Fibroblast of skin of back (primary cell): ENCODE measurements around the gene TXNRD3.

Experiments used
- DNase-seq: peaks from one replicate; pipeline ENCODE4 v3.0.0-alpha.2; 2013

TXNRD3 gene

DNA sequence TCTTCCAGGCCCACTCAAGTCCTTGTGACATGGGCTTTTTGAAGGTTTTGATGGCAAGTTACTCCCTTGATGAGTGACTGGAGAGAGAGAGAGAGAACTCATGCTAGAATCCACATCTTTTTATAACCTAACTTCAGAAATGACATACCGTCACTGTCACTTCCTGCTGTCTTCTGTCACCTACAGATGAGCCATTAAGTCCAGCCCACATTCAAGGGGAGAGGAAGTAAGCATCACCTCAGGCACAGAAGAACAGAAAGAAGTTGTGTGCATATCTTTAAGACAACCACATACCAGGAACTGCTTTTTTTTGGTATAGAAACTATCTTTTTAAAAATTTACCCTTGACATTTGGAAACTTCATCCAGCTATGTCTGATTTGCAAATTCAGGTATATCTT is 16.6 kb upstream of the TXNRD3 start:
- no peak for DNase-seq

DNA sequence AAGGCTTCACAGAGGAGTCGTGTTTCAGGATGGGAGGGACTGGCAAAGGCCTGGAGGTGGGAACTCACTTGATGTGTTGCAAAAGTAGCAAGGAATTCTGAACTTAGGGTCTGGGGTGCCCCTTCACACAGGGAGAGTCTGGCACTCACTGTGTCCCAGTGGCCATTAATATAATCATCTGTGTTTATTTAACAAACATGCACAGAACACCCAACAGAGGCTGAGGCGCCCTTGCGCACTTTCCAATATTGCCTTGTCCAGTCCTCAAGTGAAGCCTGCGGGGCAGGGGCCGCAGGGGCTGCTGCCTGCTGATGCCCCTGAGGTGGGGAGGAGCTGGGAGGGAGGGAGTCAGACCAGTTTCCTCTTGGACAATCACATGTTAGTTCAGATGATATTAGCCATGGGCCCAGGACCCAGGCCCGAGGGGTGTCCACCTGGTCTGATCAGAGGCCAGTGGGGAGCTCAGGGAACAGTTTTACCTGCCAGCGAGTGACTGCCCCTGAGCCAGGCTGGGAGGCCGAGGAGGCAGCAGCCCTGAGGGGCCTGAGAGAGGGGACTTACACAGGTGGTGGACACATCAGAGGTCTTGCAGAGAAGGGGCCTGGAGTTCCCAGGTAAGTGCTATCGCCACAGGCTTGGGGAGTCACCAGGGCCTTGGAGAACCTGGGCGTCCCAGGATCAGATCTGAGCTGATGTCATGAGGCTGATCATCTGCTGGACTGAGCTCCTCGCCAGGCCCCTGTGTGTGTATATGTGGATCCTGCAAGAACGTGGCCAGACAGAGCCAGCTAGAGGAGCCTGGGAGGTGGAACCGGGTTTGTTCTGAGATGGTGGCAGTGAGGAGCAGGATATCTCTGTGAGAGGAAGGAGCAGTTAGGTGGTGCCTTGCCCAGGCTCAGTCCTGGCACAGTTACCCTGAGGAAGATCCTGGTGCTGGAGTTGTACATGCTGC is 13.8 kb upstream of the TXNRD3 start:
- DNase-seq: no peak

DNA sequence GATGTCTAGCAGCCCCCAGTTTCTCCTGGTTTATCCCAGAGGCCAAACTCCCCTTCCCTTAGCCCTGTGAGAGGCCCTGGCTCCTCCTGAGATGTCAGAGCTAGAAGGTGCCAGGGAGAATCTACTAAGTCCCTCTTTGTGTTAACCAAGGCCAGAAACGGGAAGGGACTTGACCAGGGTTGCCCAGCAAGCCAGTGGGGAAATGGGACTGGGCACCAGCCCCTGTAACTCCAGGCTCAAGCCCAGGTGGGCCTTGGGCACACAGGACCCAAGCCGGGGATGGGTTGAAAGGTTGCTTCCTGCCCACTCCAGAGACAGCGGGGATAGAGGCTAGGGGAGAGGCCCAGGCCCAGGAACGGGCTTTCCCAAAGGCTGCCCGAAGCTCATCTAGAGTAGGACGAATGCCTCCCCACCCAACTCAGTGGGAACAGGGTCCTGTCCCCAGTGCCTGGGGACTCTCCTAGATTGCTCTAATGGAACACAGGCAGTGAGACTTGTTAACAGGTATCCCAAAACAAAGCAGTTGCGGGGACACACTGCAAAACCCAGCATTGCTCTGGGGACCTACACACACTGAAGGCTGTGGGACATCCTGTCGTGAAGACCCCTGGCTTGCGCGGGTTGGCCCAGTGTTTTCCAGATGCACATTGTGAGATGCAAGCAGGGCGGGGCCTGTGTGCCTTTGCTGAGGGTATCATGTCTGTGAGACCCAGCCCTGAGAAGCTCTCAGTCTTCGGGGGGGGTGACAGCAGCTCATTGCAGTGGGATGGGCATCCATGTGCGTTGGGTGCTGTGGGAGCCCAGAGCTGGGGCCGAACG is 12.9 kb upstream of the TXNRD3 start:
- DNase-seq: no peak

DNA sequence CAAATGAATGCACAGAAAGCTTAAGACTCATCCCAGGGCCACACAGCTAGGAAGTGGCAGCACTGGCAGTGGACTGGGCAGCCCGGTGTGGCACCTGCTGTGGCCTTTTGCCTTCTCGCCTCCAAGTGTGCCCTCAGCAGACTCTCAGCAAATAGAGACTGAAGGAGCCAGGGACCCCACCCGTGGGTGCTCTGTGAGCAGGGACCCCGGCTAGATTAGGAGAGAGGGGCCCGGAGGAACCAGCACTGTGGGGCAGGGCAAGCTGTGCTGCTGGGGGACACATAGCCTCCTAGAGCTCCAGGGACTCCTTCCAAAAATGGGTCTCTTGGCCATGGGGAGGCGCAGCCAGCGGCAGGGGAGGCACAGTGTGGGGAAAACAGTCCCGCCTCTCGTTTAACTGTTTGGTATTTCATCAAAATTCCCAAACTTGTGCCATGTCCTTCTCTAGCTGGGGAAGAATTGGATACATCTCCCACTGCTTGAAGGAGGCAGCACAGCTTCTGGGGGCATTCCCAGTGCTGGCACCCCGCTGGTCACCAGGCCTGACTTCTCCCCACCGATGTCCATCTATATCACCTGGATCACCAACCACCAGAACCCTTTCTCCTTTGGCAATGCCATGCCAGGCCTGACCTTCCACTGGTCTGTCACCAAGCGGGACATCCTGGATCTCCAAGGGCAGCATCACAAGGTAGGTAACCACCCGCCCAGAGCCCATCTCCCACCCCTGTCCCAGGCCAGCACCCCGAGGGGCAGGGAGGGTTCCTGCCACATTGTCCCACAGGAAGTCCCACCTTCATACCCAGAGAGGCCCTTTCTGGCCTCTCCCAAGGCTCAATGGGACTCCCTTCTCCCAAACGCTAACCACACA is 12.0 kb upstream of the TXNRD3 start:
- DNase-seq: no peak

DNA sequence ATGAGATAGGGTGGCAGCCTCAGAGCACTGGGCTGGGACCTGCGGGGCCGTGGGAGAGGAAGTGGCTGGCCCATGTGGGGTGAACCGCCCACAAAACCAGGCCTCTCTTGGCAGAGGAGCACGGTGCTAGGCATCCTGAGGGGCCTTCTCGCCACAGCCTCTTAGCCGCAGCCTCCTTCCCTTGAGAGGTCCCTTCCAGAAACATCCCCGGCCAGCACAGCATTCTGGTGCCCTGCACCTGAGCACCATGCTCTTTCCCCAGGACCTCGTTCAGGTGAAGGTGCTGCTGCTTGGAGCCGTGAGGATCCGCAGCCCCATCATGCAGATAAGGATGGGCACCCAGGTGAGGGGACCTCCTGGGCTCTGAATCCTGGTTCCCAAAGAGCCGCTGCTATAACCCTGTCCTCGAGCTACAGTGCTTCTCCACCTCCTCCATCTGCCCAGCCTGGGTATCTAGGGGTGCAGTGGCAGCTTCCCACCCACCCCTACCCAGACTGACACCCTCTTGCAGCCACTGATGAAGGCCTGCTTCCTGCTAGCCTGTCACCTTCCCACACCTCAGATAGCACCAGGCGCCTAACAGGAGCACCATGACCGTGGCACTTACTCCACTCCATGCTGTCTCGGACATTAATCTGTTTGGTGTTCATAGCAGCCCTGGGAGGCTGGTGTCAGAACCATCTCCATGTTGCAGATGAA is 11.2 kb upstream of the TXNRD3 start:
- no peak for DNase-seq

DNA sequence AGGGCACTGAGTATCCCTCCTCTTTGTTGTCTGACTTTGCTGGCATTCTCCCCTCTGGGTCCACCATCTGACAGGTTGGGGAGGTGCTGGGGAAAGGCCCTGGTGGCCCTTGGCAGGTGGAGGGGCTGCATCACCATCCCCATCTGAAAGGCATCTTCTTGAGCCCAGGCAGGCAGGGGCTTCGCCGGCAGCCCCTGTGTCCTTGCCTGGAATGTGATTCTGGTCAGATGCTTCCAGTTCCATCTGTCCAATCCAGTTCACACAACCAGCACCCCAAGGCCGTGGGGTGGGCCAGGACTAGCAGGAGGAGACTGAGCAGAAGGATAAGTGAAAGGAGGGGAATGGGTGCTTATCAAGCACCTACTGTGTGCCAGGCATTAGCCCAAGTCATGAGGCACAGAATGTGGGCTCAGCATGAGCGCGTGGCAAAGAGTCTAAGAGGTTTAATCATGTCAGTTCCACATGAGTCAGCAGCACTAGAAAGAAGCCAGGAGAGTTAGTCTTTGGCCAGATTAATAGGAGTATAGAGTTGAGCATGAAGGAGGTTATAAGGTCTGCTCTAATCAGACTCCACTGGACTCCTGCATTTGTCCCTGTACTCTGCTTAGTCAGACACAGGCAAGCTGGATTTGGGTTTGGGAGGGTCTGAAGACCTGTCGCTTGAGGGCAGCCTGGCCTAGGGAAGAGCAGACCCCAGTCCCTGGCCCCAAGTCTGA is 10.5 kb upstream of the TXNRD3 start:
- no peak for DNase-seq

DNA sequence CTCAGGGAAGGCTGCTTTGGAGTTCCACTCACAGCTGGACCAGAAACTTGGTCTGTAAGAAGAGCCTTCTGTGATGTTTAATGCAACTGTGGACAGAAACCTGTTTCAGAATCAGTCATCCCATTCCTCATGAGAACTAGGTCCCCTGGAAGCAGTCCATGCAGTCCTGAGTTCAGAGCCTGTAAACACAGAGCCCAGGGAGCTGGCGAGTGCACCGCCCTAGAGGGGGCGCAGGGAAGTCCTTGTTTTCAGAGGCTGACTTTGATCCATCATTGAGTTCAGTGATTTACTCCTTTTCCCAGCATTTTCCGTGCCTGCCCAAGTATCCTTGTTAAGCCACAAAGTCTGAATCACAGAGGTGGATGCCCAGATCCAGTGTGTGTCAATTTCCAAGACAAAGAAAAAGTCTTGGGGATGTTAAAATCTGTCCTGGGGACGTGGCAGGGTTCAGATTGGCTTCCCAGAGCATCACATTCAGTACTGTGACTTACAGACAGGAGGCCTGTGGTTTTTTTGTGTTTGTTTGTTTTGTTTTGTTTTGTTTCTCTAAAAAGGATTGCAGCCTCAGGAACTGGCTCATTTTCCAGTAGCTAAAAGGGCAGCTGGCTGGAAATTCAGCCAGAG is 9.8 kb upstream of the TXNRD3 start:
- DNase-seq: no peak

DNA sequence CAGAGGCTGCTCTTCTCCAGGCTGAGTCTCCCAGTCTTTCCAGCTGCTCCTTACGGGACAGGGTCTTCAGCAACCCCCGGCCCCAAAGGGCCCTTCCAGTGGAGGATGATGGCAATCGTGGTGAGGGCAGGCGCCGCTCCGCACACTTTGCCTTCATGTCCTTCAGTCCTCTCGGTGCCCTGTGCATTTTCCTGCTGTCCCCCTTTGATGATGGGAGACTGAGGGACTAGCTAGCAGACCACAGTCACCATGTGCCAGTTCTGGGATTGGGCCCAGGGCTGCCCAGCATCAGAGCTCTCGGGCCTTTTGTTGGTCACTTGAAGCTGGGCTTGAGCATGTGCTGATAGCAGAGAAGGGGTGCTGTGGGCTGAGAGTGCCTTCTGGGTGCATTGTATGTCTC is 8.8 kb upstream of the TXNRD3 start:
- DNase-seq: no peak

DNA sequence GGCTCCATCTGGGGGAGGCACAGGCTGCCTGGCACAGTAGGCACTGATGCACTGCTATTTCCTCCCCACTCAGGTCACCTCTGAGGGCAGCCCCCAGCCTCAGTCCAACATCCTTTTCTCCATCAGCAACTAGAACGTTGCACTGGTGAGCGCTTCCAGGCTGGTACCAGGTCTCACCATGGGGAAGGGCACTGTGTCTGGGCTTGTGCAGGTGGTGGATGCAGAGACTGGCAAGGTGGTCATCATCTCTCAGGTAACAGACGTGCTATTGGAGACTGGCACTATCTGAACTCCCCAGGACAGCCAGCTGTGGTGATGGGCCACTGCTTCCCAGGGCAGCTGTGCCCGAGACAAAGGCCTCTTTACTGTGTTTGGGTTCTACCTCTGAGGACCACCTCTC is 8.3 kb upstream of the TXNRD3 start:
- DNase-seq: no peak

DNA sequence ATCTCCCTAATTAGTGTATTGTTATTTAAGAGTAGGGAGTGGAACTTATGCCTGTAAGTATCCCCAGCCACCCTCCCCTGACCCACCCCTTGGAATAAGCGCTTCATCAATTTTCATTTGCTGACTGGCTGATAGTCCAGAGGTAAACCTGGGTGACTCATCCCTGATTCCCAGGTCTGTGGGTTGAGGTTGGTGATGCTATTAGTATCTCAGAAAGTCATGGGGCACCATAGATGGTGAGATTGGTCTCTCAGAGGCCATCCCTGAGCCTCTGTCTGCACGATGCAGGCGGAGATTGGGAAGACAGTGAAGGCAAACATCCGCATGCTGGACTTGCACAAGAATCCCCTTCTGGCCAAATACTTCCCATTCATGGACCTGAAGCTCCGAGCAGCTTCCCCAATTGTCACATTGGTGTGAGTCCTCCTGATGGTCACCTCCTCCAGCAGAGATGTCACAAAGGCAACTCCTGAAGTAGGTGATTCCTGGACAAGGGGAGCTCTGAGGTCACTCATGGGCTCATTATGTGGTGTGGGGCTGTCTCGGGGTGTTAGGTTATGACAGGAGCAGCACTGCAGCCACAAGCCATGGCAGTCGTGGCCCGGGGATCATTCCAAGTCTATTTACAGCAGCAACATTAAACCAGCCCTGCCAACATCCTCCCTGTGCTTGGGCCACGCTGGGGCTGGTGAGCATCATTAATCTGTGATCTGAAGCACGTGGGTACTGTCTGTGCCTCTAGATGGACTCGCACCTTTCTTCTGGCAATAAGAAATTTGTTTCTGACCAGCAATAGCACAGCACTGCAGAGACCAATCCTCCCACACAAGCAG is 6.8 kb upstream of the TXNRD3 start:
- DNase-seq: no peak

DNA sequence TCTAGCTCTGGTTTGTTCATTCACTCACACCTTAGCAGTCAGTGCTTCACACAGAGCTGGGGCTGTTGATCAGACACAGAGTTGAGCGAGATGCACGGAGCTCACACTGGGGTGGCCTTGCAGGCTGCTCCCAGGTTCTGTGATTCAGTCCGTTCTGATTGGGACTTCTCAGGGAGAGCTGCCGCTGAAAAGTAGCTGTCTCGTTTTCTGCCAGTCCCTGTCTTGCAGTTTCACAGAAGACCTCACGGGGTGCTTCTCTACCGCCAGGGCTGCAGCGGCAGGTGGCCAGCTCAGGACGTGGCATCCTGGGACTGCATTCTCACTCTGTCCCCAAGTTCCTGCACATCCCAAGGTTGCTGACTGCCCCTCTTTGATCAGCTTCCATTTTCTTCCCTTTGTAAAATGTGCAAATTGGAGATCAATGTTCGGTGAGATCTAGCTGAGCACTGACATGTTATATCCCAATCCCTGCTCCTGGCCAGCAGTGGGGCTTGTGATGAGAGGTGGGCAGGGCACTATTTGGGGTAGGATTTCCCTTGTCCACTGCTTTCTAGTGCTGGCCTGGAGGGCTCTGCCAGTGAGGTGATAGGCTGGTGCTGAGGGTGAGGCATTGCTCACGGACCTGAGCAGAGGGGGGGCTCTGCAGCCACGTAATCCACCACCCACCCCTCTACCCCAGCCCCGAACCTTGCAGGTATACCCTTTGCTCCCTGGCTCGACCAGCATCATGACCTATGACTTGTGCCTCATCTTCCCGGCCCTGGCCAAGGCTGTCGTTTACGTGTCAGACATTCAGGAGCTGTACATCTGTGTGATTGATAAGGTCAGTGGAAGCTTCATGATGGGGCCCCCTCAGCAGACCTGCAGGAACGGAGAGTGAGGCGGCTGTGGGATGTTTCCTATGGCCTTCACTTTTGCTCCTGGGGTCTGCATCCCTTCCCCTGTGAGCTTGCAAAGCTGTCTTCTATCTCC is 5.3 kb upstream of the TXNRD3 start:
- DNase-seq: no peak

DNA sequence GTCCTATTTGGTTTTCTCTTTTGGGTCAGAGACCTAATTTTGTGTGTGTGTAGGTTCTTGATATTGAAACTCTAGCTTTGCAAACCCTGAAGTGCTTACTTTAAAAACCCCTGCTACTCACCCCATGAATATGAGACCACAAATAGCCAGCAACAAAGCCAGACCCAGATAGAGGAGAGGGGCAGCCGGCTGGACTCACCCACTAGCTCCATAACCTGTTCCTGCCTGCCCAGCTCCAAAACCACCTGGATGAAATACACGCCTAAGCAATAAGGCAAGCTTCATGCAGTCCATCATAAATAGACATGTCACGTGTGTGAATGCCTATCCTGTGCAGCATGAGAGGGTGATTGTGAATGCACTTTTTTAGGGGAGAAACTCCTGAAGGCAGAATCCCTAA is 3.7 kb upstream of the TXNRD3 start:
- DNase-seq: no peak

DNA sequence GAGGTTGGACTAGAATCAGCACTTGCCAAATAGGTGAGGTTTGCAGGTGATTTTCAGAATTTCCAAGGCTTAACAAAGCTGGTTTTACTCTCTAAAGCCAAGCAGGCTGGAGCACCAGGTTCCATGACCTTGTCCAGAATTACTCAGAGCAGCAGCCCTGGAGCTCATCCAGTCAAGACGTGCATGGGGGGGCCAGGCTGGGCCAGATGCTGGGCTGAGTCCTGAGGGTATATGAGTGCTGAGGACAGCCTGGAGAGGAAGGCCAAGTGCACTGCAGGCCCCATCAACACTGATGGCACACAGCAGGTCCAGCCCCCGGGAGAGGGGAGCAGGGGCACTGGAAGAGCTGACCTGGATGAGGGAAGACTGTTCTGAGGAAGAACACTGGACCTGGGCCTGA is 3.0 kb upstream of the TXNRD3 start:
- DNase-seq: no peak

DNA sequence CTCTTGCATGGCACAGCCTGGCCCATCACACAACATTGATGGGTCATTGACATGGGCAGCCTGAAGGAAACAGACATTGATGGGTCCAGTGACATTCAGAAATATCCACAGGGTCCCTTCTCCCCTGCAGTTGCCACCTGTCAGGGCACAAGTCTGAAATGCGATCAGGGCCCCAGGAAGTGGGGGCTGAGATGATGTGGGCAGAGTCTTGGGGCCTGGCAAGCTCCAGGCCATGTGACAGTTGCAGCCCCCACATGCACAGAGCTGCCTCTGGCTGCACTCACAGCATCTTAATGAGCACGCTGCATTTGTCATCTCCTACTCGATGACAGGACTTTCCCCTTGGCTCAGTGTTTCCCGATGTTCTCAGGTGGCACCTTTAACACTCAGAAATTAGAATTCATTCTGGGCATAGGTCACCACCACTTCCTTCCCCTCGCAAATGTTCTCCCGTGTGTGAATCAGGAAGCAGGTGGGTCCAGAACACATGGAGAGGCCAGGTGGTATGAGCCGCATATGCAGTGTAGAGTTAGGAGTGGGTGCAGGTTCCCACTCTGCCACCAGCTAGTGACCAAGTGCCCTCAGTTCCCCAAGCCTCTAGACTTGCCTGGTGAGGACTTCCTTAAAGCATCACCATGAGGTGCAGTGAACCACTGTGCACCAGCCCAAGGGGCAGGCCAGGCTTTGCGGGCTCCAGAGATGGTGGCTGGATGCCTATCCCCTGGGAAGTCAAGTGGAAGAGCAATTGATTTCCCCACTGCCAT is 1.6 kb upstream of the TXNRD3 start:
- no peak for DNase-seq

DNA sequence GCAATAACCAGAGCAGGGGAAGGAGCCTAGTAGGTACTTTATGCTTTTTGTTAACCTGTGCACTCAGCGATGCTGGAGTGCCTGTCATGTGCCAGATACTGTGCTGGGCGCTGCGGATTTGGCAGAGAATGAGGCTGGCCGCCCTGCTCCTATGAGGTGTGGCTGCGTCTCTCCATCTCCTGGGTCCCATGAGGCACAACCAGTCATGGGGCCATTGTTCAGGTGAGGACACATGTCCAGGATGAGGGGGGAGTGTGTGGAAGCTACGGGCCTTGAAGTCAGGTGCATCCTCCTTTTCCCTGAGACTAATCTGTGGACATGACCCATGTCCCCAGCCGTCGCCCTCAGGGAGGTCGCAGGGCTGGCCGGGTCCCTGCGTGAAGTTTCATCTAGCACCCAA is 963 bp upstream of the TXNRD3 start:
- DNase-seq: no peak

DNA sequence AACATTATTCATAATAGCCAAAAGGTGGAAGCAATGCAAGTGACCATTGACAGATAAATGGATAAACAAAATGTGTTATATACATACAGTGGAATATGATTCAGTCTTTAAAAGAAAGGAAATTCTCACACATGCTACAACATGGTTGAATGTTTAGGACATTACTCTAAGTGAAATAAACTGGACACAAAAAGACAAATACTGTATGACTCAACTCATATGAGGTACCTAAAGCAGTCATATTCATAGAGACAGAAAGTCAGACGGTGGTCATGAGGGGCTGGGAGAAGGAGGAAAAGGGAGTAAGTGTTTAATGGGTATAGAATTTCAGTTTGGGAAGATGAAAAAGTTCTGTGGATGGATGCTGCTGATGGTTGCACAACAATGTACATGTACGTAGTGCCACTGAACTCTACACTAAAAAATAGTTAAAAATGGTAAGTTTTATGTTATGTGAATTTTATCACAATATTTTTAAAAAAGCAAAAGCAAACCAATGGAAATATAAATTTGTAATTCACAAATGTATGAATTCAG is 5.3 kb downstream of the TXNRD3 start:
- DNase-seq: no peak

DNA sequence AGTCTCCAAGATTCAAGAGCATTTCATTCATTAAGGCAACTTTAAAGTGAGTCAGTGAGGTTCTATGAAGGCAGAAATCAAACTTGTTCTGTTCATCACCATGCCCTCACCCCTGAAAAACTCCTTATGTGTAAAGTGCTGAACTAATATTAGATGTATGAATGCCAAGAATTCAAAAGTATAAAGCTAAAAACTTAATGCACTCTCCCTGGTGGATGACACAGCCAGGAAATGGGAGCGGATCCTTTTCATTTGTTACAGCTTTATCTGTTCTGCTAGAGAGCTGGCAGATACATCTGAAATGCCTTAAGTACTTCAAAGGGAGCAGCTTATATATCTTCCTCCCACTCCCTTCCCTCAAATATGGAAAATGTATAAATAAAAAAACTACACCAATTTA is 8.2 kb downstream of the TXNRD3 start:
- DNase-seq: peak; percentile 16

DNA sequence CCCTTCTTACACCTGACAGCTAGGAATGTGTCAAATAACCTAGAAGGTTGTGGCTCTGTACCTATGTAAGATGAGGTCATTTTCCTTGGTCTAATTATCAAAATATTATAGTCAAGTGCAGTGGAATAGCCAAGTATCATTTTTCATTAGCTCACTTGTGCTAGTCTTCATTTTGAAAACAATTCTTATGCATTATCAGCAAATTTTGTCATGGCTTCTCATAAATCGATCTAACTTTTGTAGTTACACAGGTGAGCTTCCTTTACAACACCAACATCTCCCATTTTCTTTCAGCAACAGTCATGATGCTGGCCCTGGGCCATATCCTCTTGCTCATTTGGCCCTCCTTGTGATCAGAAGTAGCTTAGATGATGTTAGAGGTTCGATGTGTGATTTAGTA is 10.3 kb downstream of the TXNRD3 start:
- DNase-seq: no peak
